ENCODE results near the gene RECQL. TPM values are rescaled to one million over a fixed set of nuclear protein-coding genes. Genes with fewer than 3 reads are reported as not detected.
"Not testable (repeated sequence)": the region's sequence is repeated elsewhere in the genome, so short reads cannot be mapped to it uniquely, and the experiment has no call there.

The RECQL gene
- total RNA-seq, 1 experiment from 2014 or later, result 118 TPM

GRCh38 chr12:21419009-21419699 lies 82.3 kb downstream of the RECQL start:
- DNase-seq (ENCODE audit: low spot score), result not testable (repeated sequence)

Other genes starting within 250 kb of the RECQL start
- 2.6 and 4.8 TPM in 2 replicates for gene SLCO1A2, start 166.7 kb downstream of the RECQL start, total RNA-seq (2014; rRNA removed; shearing (Covaris generic))
- not detected in 2 replicates for gene IAPP, start 128.7 kb downstream of the RECQL start, total RNA-seq (2014; rRNA removed; shearing (Covaris generic))
- 5.9 and 6.9 TPM in 2 replicates for gene PYROXD1, start 64.0 kb downstream of the RECQL start, total RNA-seq (2014; rRNA removed; shearing (Covaris generic))
- gene GOLT1B, start 154 bp upstream of the RECQL start, total RNA-seq (2014; rRNA removed; shearing (Covaris generic)), result 57.5 and 102 TPM in 2 replicates
- gene SPX, start 24.7 kb upstream of the RECQL start, total RNA-seq (2014; rRNA removed; shearing (Covaris generic)), result 0.07 TPM in 1 of 2 replicates, not detected in the other
- not detected in 2 replicates for gene GYS2, start 103.2 kb upstream of the RECQL start, total RNA-seq (2014; rRNA removed; shearing (Covaris generic))
- 1,131 and 1,257 TPM in 2 replicates for gene LDHB, start 156.2 kb upstream of the RECQL start, total RNA-seq (2014; rRNA removed; shearing (Covaris generic))

Measured in A172 (cell line).